ENCODE results near the gene NFE2L2.

- TF ChIP-seq CTCF (IDR thresholded peaks at IDR 0.05) (peak in 2 of 6 experiments; percentile 16 to 38), POLR2A (IDR thresholded peaks at IDR 0.05) (peak in 1 of 4 donors; percentile 93), POLR2AphosphoS5 (IDR thresholded peaks at IDR 0.05) (no peak), EP300 (IDR thresholded peaks at IDR 0.05) (no peak)
Measured at GRCh38 chr2:177264209-177264692, 276 bp downstream of the NFE2L2 start.

All from upper lobe of left lung (tissue), 4 donors.